HCT116 (cell line): Measurements from ENCODE around the gene UMODL1. TPM values are rescaled to one million over a fixed set of nuclear protein-coding genes. Genes with fewer than 3 reads are reported as not detected.

ENCODE experiments used
- ATAC-seq: fragments of 200-7000 bp; cut with Tn5 transposase; 2 replicates; pipeline ENCODE4 v1.9.1; 2020; ENCODE audit warnings: mild to moderate bottlenecking, moderate library complexity
- BruUV-seq: library from RNA; stranded (reverse); fragments of 400-500 nt; replicated peaks from 2 replicates; lab custom pipeline; 2021; lab: Mats Ljungman, UMichigan
- CTCF ChIA-PET: fragments of 300-600 bp; sonication (Branson Sonifier 250); formaldehyde crosslinking; loops from one replicate; lab custom pipeline; 2021; ENCODE audit warnings: antibody characterized with exemption; lab: Charles Lee
- POLR2A ChIA-PET: fragments of 300-600, 350-600 bp; sonication (Branson Sonifier 250); formaldehyde crosslinking; loops from one replicate; lab custom pipeline; 2021; ENCODE audit warnings: antibody characterized with exemption; lab: Charles Lee
- RAD21 ChIA-PET, 2 experiments: fragments of 300-600 bp; sonication (Branson Sonifier 250); formaldehyde crosslinking; loops; one replicate each; lab custom pipeline; 2023; ENCODE audit warnings: low total read pairs in 2 of 2; ENCODE audit not compliant: uncharacterized antibody in 2 of 2, unreplicated experiment in 2 of 2, low non-redundant PET in 1 of 2; lab: Charles Lee
- DNase-seq: peaks from one replicate; pipeline ENCODE4 v3.0.0-alpha.2; 2010; ENCODE audit warnings: low read depth, low spot score
- H2AFZ ChIP-seq: fragments of 200-600 bp; shearing (Covaris generic), sonication (generic); 2 replicates; pipeline ENCODE4 v1.6.1; 2017; ENCODE audit warnings: low read depth, mixed run types, mixed read lengths, antibody characterized with exemption, low read length; ENCODE audit not compliant: poor library complexity, severe bottlenecking
- H3K27ac ChIP-seq: 2 replicates; pipeline ENCODE4 v1.5.1; 2012; ENCODE audit warnings: low read depth, low read length
- H3K27me3 ChIP-seq: fragments of 200-600 bp; sonication (generic); 2 replicates; pipeline ENCODE4 v1.6.1; 2016; ENCODE audit warnings: mixed run types, low read length, mixed read lengths; ENCODE audit not compliant: insufficient read depth
- H3K36me3 ChIP-seq, 2 experiments: fragments of 200-500 bp in 1 of 2; fragments of 200-600 bp in 1 of 2; sonication (Bioruptor generic) in 1 of 2; sonication (generic) in 1 of 2; 2 replicates each; pipeline versions ENCODE4 v1.5.1 to v1.6.1; 2014 to 2016; ENCODE audit warnings: low read length in 2 of 2, inconsistent platforms in 1 of 2, mixed read lengths in 1 of 2, mixed run types in 1 of 2; ENCODE audit not compliant: insufficient read depth in 2 of 2, control insufficient read depth in 1 of 2
- H3K4me1 ChIP-seq, 2 experiments: fragments of 200-600 bp in 1 of 2; sonication (generic) in 1 of 2; 2 replicates each; pipeline versions ENCODE4 v1.5.1 to v1.6.1; 2012 to 2017; ENCODE audit warnings: low read length in 2 of 2, inconsistent platforms in 1 of 2, mild to moderate bottlenecking in 1 of 2, mixed read lengths in 1 of 2, mixed run types in 1 of 2, moderate library complexity in 1 of 2; ENCODE audit not compliant: insufficient read depth in 2 of 2, control insufficient read depth in 1 of 2
- H3K4me2 ChIP-seq: fragments of 200-600 bp; sonication (generic); 2 replicates; pipeline ENCODE4 v1.6.1; 2017; ENCODE audit warnings: mixed run types, low read length, mixed read lengths
- H3K4me3 ChIP-seq, 2 experiments: fragments of 200-600 bp in 1 of 2; sonication (generic) in 1 of 2; replicated peaks in 1 of 2; 2 replicates each; pipeline ENCODE4 v1.5.1; 2011 to 2016; ENCODE audit warnings: low read length in 2 of 2, control low read depth in 1 of 2, low read depth in 1 of 2, mild to moderate bottlenecking in 1 of 2, mixed read lengths in 1 of 2, mixed run types in 1 of 2
- H3K79me2 ChIP-seq: fragments of 200-600 bp; sonication (generic); 2 replicates; pipeline ENCODE4 v1.6.1; 2017; ENCODE audit warnings: mild to moderate bottlenecking, mixed run types, low read length, moderate library complexity, mixed read lengths; ENCODE audit not compliant: insufficient read depth
- H3K9ac ChIP-seq: fragments of 200-600 bp; sonication (generic); 2 replicates; pipeline ENCODE4 v1.6.1; 2016; ENCODE audit warnings: low read length, mixed read lengths
- H3K9me2 ChIP-seq: fragments of 200-600 bp; sonication (generic), shearing (Covaris generic); 2 replicates; pipeline ENCODE4 v1.6.1; 2017; ENCODE audit warnings: mixed run types, mild to moderate bottlenecking, moderate library complexity; ENCODE audit not compliant: insufficient read depth
- H3K9me3 ChIP-seq, 2 experiments: fragments of 200-500 bp in 1 of 2; fragments of 200-600 bp in 1 of 2; sonication (Bioruptor generic) in 1 of 2; sonication (generic) in 1 of 2; 2 replicates each; pipeline ENCODE4 v1.6.1; 2014 to 2017; ENCODE audit warnings: low read length in 2 of 2, mixed read lengths in 2 of 2, inconsistent platforms in 1 of 2, low read depth in 1 of 2, mild to moderate bottlenecking in 1 of 2, mixed run types in 1 of 2, moderate library complexity in 1 of 2; ENCODE audit not compliant: control insufficient read depth in 1 of 2, insufficient read depth in 1 of 2
- H4K20me1 ChIP-seq: fragments of 200-600 bp; sonication (generic), shearing (Covaris generic); 2 replicates; pipeline ENCODE4 v1.6.1; 2017; ENCODE audit warnings: mixed run types, mild to moderate bottlenecking, moderate library complexity; ENCODE audit not compliant: insufficient read depth
- CBX3 ChIP-seq: IDR thresholded peaks from 2 replicates; pipeline ENCODE4 v1.6.1; 2012; ENCODE audit warnings: low read depth
- CEBPB ChIP-seq: IDR thresholded peaks from 2 replicates; pipeline ENCODE4 v1.6.1; 2012; ENCODE audit warnings: low read depth
- EGR1 ChIP-seq: IDR thresholded peaks from 2 replicates; pipeline ENCODE4 v1.6.1; 2012; ENCODE audit warnings: low read depth
- ELF1 ChIP-seq: IDR thresholded peaks from 2 replicates; pipeline ENCODE4 v1.6.1; 2012; ENCODE audit warnings: low read depth, borderline replicate concordance
- EZH2 ChIP-seq: fragments of 200-600 bp; sonication (generic); IDR thresholded peaks from 2 replicates; pipeline ENCODE4 v1.6.1; 2017; ENCODE audit warnings: antibody characterized with exemption, mixed run types
- EZH2phosphoT487 ChIP-seq: fragments of 200-600 bp; IDR thresholded peaks from 2 replicates; pipeline ENCODE4 v1.6.1; 2018; ENCODE audit warnings: antibody characterized with exemption, borderline replicate concordance
- FOSL1 ChIP-seq: IDR thresholded peaks from 2 replicates; pipeline ENCODE4 v1.6.1; 2012; ENCODE audit warnings: low read depth
- JUND ChIP-seq: IDR thresholded peaks from 2 replicates; pipeline ENCODE4 v1.6.1; 2012
- RAD21 ChIP-seq: IDR thresholded peaks from 2 replicates; pipeline ENCODE4 v1.6.1; 2012; ENCODE audit warnings: low read depth, mild to moderate bottlenecking
- SIN3A ChIP-seq: IDR thresholded peaks from 2 replicates; pipeline ENCODE4 v1.6.1; 2012; ENCODE audit warnings: low read depth
- SP1 ChIP-seq: IDR thresholded peaks from 2 replicates; pipeline ENCODE4 v1.6.1; 2012; ENCODE audit warnings: low read depth
- SRF ChIP-seq: IDR thresholded peaks from 2 replicates; pipeline ENCODE4 v1.6.1; 2012; ENCODE audit warnings: low read depth
- TCF7L2 ChIP-seq: IDR thresholded peaks from 2 replicates; pipeline ENCODE4 v1.7.0; 2011; ENCODE audit warnings: borderline replicate concordance, inconsistent platforms; ENCODE audit not compliant: insufficient read depth, insufficient read length; ENCODE audit errors: extremely low read depth
- ZFX ChIP-seq: fragments of 450-650 bp; IDR thresholded peaks from 2 replicates; pipeline ENCODE4 v1.6.1; 2017
- intact Hi-C: fragments of 100-400 bp; cut with micrococcal nuclease; formaldehyde crosslinking; loops from 2 replicates; pipeline ENCODE4 v1.10.0; 2022
- total RNA-seq: library from RNA; stranded (reverse); gene quantifications from one replicate; pipeline ENCODE4 v1.2.1, GENCODE V29; 2021; ENCODE audit not compliant: unreplicated experiment
- TF ChIP-seq, protein P1 (sequence below), 3 experiments: fragments of 200-600 bp in 1 of 3; sonication (generic) in 1 of 3; IDR thresholded peaks in 2 of 3; conservative IDR thresholded peaks in 1 of 3; 2 replicates each; pipeline ENCODE4 v1.5.1; 2012 to 2017; ENCODE audit warnings: low read depth in 2 of 3, low read length in 2 of 3, antibody characterized with exemption in 1 of 3, borderline replicate concordance in 1 of 3, control low read depth in 1 of 3, mild to moderate bottlenecking in 1 of 3, mixed read lengths in 1 of 3, mixed run types in 1 of 3, moderate library complexity in 1 of 3; ENCODE audit not compliant: insufficient read depth in 1 of 3
- TF ChIP-seq, protein P2 (sequence below): IDR thresholded peaks from 2 replicates; pipeline ENCODE4 v1.6.1; 2012
- TF ChIP-seq, protein P3 (sequence below): IDR thresholded peaks from 2 replicates; pipeline ENCODE4 v1.6.1; 2012; ENCODE audit warnings: low read depth

The UMODL1 gene
- total RNA-seq, 1 experiment from 2014 or later: not detected

DNA sequence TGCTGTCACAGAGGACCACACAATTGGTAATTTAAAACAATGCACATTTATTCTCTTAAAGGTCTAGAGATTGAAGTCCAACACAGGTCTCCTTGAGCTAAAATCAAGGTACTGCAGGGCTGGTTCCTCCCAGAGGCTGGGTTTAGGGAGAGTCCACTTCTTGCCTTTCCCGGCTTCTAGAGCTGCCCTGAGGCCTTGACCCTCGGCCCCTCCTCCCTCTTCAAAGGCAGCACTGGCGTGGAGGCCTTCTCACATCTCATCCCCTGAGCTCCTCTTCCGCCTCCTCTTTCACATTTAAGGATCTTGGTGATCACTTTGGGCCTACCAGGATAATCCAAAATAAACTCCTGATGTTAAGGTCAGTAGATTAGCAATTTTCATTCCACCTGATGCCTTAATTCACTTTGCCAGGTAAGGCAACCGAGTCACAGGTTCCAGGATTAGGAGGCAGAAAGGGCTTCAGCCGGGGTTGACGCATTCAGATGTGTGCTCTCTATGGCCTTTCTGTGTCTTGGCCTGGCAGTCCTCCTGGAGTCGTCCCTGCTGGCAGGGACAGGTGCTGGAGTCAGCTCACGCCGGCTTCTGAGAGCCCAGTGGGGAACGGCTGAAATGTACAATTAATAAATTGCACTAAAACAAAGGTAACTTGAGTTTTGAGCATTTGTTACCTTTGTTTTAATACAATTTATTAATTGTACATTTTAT lies 86.6 kb downstream of the UMODL1 start (continued):
- TF ChIP-seq, protein P1, sequence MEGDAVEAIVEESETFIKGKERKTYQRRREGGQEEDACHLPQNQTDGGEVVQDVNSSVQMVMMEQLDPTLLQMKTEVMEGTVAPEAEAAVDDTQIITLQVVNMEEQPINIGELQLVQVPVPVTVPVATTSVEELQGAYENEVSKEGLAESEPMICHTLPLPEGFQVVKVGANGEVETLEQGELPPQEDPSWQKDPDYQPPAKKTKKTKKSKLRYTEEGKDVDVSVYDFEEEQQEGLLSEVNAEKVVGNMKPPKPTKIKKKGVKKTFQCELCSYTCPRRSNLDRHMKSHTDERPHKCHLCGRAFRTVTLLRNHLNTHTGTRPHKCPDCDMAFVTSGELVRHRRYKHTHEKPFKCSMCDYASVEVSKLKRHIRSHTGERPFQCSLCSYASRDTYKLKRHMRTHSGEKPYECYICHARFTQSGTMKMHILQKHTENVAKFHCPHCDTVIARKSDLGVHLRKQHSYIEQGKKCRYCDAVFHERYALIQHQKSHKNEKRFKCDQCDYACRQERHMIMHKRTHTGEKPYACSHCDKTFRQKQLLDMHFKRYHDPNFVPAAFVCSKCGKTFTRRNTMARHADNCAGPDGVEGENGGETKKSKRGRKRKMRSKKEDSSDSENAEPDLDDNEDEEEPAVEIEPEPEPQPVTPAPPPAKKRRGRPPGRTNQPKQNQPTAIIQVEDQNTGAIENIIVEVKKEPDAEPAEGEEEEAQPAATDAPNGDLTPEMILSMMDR (IDR thresholded peaks at IDR 0.05 in 2 of 3, conservative IDR thresholded peaks at IDR 0.05 in 1 of 3; ENCODE audit: borderline replicate concordance in 1 of 3, insufficient read depth in 1 of 3, low read depth in 2 of 3, low read length in 2 of 3): no peak
- TF ChIP-seq EZH2 (no peak), SP1 (no peak), JUND (no peak), SRF (no peak), SIN3A (no peak), ZFX (no peak), RAD21 (no peak), TCF7L2 (no peak)

DNA sequence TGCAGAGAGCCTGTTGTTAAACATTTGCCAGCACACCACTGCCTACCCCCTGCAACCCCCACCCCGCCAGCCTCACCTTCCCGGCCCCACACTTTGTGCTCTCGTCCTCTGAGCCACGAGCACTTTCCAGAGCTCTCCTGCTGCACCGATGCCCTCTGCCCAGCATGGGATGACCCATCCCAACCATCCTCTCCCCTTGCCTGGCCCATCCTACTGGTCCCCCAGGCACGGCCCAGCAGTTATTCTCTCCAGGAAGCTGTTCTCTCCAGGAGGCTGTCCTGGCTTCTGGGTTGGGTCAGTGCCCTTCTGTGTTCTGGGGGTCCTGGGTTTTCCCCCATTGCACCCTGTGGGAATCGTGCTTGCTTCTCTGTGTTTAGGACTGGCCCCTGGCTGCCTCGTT lies 87.7 kb downstream of the UMODL1 start:
- Histone ChIP-seq H3K36me3 (no peaks in the 10 kb centered on the region), H2AFZ (no peak overlapping the region), H3K9ac (no peak overlapping the region), H3K27ac (no peak overlapping the region), H3K27me3 (no peaks in the 10 kb centered on the region), H3K9me2 (no peaks in the 10 kb centered on the region), H3K4me1 (peaks cover 0 to 16% of the 10 kb centered on the region in 2 experiments; a peak in 2 of 4 replicates), H3K9me3 (no peaks in the 10 kb centered on the region), H4K20me1 (no peaks in the 10 kb centered on the region), H3K4me2 (no peak overlapping the region), H3K79me2 (no peaks in the 10 kb centered on the region), H3K4me3 (no peak overlapping the region)
- CTCF ChIA-PET: interaction anchor here (1.6 kb wide), 1 partner anchor 100 kb away, joined by 4 read pairs; no protein-coding TSS in a partner anchor
- ATAC-seq (no peak), DNase-seq (no peak)
- RAD21 ChIA-PET: no interaction called here
- intact Hi-C loops: loop anchor here (10.0 kb wide), 1 partner anchor 376 kb away; no protein-coding TSS in a partner anchor
- BruUV-seq: no TSS peak
- POLR2A ChIA-PET: no interaction called here
- TF ChIP-seq SRF (no peak), EZH2phosphoT487 (no peak), EGR1 (no peak), RAD21 (no peak), FOSL1 (no peak), ZFX (no peak), CBX3 (no peak), ELF1 (no peak), CEBPB (no peak), SIN3A (no peak)
- TF ChIP-seq, protein P2, sequence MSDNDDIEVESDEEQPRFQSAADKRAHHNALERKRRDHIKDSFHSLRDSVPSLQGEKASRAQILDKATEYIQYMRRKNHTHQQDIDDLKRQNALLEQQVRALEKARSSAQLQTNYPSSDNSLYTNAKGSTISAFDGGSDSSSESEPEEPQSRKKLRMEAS: no peak
- TF ChIP-seq, protein P3, sequence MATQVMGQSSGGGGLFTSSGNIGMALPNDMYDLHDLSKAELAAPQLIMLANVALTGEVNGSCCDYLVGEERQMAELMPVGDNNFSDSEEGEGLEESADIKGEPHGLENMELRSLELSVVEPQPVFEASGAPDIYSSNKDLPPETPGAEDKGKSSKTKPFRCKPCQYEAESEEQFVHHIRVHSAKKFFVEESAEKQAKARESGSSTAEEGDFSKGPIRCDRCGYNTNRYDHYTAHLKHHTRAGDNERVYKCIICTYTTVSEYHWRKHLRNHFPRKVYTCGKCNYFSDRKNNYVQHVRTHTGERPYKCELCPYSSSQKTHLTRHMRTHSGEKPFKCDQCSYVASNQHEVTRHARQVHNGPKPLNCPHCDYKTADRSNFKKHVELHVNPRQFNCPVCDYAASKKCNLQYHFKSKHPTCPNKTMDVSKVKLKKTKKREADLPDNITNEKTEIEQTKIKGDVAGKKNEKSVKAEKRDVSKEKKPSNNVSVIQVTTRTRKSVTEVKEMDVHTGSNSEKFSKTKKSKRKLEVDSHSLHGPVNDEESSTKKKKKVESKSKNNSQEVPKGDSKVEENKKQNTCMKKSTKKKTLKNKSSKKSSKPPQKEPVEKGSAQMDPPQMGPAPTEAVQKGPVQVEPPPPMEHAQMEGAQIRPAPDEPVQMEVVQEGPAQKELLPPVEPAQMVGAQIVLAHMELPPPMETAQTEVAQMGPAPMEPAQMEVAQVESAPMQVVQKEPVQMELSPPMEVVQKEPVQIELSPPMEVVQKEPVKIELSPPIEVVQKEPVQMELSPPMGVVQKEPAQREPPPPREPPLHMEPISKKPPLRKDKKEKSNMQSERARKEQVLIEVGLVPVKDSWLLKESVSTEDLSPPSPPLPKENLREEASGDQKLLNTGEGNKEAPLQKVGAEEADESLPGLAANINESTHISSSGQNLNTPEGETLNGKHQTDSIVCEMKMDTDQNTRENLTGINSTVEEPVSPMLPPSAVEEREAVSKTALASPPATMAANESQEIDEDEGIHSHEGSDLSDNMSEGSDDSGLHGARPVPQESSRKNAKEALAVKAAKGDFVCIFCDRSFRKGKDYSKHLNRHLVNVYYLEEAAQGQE: no peak
- TF ChIP-seq, protein P1 (IDR thresholded peaks at IDR 0.05 in 2 of 3, conservative IDR thresholded peaks at IDR 0.05 in 1 of 3; ENCODE audit: borderline replicate concordance in 1 of 3, insufficient read depth in 1 of 3, low read depth in 2 of 3, low read length in 2 of 3): no peak
